Left cardiac atrium (tissue), 4 donors: Measurements from ENCODE around the gene LARGE1. TPM values are rescaled to one million over a fixed set of nuclear protein-coding genes. Genes with fewer than 3 reads are reported as not detected.

Source experiments
- ATAC-seq, 2 donors: fragments of 200-7000 bp; cut with Tn5 transposase; one replicate each; pipeline ENCODE4 v1.9.1; 2020; ENCODE audit warnings: mild to moderate bottlenecking in 2 of 2, moderate library complexity in 2 of 2
- DNase-seq: peaks from one replicate; pipeline ENCODE4 v3.0.0-alpha.2; 2020
- intact Hi-C, 2 donors: fragments of 100-400 bp; cut with DNase I; formaldehyde crosslinking; loops; one replicate each; pipeline versions ENCODE4 v1.14.1 to v1.15.1; 2022 to 2023
- total RNA-seq, 2 donors: library from RNA; stranded (reverse); fragmentation: NEBNext Ultra II Directional; extraction: Animal tissue kit (Norgen Biotek cat#: 25700); gene quantifications; one replicate each; pipeline ENCODE4 v1.2.1, GENCODE V29; 2021
- donor health status: DM: no; HTN: yes; CAD: no.
- donor health status: DM: no; HTN: yes; CAD: no; lungs with severe emphysema.
- donor health status: DM: yes; HTN: yes; CAD: no.
- donor health status: Dilated cardiomyopathy.

LARGE1 gene
- total RNA-seq, 2 donors from 2014 or later = 66.5 to 103 TPM

- intact Hi-C loops = loop anchor here in 1 of 2 donors (10.0 kb wide), 1 partner anchor 404 kb away; no protein-coding TSS in a partner anchor
- no peak for DNase-seq
- ATAC-seq = no peak
These were observed 1.5 kb downstream of the LARGE1 start for GRCh38 chr22:33918676-33919365.

- intact Hi-C loops = loop anchor here in 1 of 2 donors (10.0 kb wide), 1 partner anchor 403 kb away; no protein-coding TSS in a partner anchor
- no peak for ATAC-seq
- no peak for DNase-seq
These were observed 2.4 kb downstream of the LARGE1 start for GRCh38 chr22:33917744-33918406.

GRCh38 chr22:33914699-33915098 lies 5.6 kb downstream of the LARGE1 start:
- ATAC-seq (no peak), DNase-seq (no peak)
- intact Hi-C loops = loop anchor here in 1 of 2 donors (10.0 kb wide), 1 partner anchor 400 kb away; no protein-coding TSS in a partner anchor

GRCh38 chr22:33914131-33914530 lies 6.1 kb downstream of the LARGE1 start:
- intact Hi-C loops = loop anchor here in 1 of 2 donors (10.0 kb wide), 1 partner anchor 399 kb away; no protein-coding TSS in a partner anchor
- no peak for DNase-seq
- no peak for ATAC-seq

GRCh38 chr22:33913188-33913587 lies 7.1 kb downstream of the LARGE1 start:
- DNase-seq (no peak), ATAC-seq (no peak)
- intact Hi-C loops = loop anchor here in 1 of 2 donors (10.0 kb wide), 1 partner anchor 398 kb away; no protein-coding TSS in a partner anchor

- ATAC-seq (peak in 1 of 2 donors; percentile 33), DNase-seq (no peak)
- intact Hi-C loops = loop anchor here in 1 of 2 donors (10.0 kb wide), 1 partner anchor 395 kb away; no protein-coding TSS in a partner anchor
These were observed 10.4 kb downstream of the LARGE1 start for GRCh38 chr22:33909911-33910310.

GRCh38 chr22:33909075-33909458 lies 11.2 kb downstream of the LARGE1 start:
- peak; percentile 61 to 87 for ATAC-seq
- peak; percentile 31 for DNase-seq
- intact Hi-C loops = no loop called here

- ATAC-seq = peak in 1 of 2 donors; percentile 12
- no peak for DNase-seq
- intact Hi-C loops = no loop called here
These were observed 11.9 kb downstream of the LARGE1 start for GRCh38 chr22:33908171-33909074.

GRCh38 chr22:33906954-33907353 lies 13.3 kb downstream of the LARGE1 start:
- DNase-seq = no peak
- ATAC-seq = no peak
- intact Hi-C loops = no loop called here

- intact Hi-C loops = no loop called here
- ATAC-seq (no peak), DNase-seq (no peak)
These were observed 13.8 kb downstream of the LARGE1 start for GRCh38 chr22:33906475-33906874.

- intact Hi-C loops = no loop called here
- DNase-seq = no peak
- peak in 1 of 2 donors; percentile 27 for ATAC-seq
These were observed 17.3 kb downstream of the LARGE1 start for GRCh38 chr22:33903012-33903411.

GRCh38 chr22:33902073-33902472 lies 18.2 kb downstream of the LARGE1 start:
- no peak for ATAC-seq
- no peak for DNase-seq
- intact Hi-C loops = no loop called here

GRCh38 chr22:33898121-33898520 lies 22.2 kb downstream of the LARGE1 start:
- DNase-seq (no peak), ATAC-seq (no peak)
- intact Hi-C loops = no loop called here

- intact Hi-C loops = no loop called here
- ATAC-seq (peak in 1 of 2 donors; percentile 67), DNase-seq (peak; percentile 29)
These were observed 22.8 kb downstream of the LARGE1 start for GRCh38 chr22:33897448-33897835.

GRCh38 chr22:33896575-33897447 lies 23.5 kb downstream of the LARGE1 start:
- intact Hi-C loops = no loop called here
- ATAC-seq = peak in 1 of 2 donors; percentile 51
- DNase-seq = no peak

GRCh38 chr22:33896154-33896553 lies 24.1 kb downstream of the LARGE1 start:
- intact Hi-C loops = no loop called here
- ATAC-seq (no peak), DNase-seq (no peak)

- no peak for DNase-seq
- intact Hi-C loops = no loop called here
These were observed 24.8 kb downstream of the LARGE1 start for GRCh38 chr22:33895444-33895843.

GRCh38 chr22:33894515-33894914 lies 25.8 kb downstream of the LARGE1 start:
- intact Hi-C loops = no loop called here
- DNase-seq (no peak), ATAC-seq (no peak)

More at GRCh38 chr22:33895444-33895843, 24.8 kb downstream of the LARGE1 start:
- no peak for ATAC-seq
